Keratinocyte (primary cell): ENCODE measurements around the gene PDE6A.

ENCODE experiments used
- CTCF ChIP-seq, 3 experiments: IDR thresholded peaks in 1 of 3; conservative IDR thresholded peaks in 1 of 3; optimal IDR thresholded peaks in 1 of 3; 2 replicates in 2 of 3; 3 replicates in 1 of 3; pipeline versions ENCODE3 to v1.5.1; 2011; ENCODE audit warnings: low read length in 3 of 3, mild to moderate bottlenecking in 3 of 3, moderate library complexity in 2 of 3, control low read depth in 1 of 3, inconsistent platforms in 1 of 3; ENCODE audit not compliant: insufficient read depth in 2 of 3; ENCODE audit errors: extremely low read depth in 1 of 3
- EZH2 ChIP-seq: IDR thresholded peaks from one replicate; pipeline ENCODE4 v1.6.1; 2012; ENCODE audit warnings: inconsistent platforms, mild to moderate bottlenecking, low read length, moderate library complexity

GRCh38 chr5:149887622-149888183 is 56.9 kb downstream of the PDE6A start:
- TF ChIP-seq EZH2: no peak
- no peak for TF ChIP-seq CTCF (optimal IDR thresholded peaks at IDR 0.05 in 1 of 3, IDR thresholded peaks at IDR 0.05 in 1 of 3, conservative IDR thresholded peaks at IDR 0.05 in 1 of 3; ENCODE audit: extremely low read depth in 1 of 3, insufficient read depth in 2 of 3, low read length in 3 of 3)
